Osteoblast (primary cell): Measurements from ENCODE around the gene TIGAR. TPM values are rescaled to one million over a fixed set of nuclear protein-coding genes. Genes with fewer than 3 reads are reported as not detected.

Source experiments
- DNase-seq: peaks from one replicate; pipeline ENCODE4 v3.0.0; 2011; ENCODE audit warnings: low spot score, mixed read lengths; ENCODE audit not compliant: insufficient read length; ENCODE audit errors: missing footprints
- H2AFZ ChIP-seq: 2 replicates; pipeline ENCODE4 v1.6.0; 2011; ENCODE audit warnings: mild to moderate bottlenecking, low read length
- H3K27ac ChIP-seq: 2 replicates; pipeline ENCODE4 v1.5.1; 2011; ENCODE audit warnings: mild to moderate bottlenecking, low read depth, low read length, moderate library complexity
- H3K27me3 ChIP-seq: 2 replicates; pipeline ENCODE4 v1.6.0; 2012; ENCODE audit warnings: mild to moderate bottlenecking, control low read depth, inconsistent platforms, low read length, moderate library complexity; ENCODE audit not compliant: insufficient read depth
- H3K36me3 ChIP-seq: 2 replicates; pipeline ENCODE4 v1.5.1; 2011; ENCODE audit warnings: mild to moderate bottlenecking, low read length, control low read depth, moderate library complexity; ENCODE audit not compliant: insufficient read depth
- H3K4me1 ChIP-seq: 2 replicates; pipeline ENCODE4 v1.5.1; 2011; ENCODE audit warnings: mild to moderate bottlenecking, low read length, control low read depth, moderate library complexity; ENCODE audit not compliant: insufficient read depth
- H3K4me2 ChIP-seq: 2 replicates; pipeline ENCODE4 v1.6.0; 2011; ENCODE audit warnings: mild to moderate bottlenecking, low read length; ENCODE audit not compliant: insufficient read depth
- H3K4me3 ChIP-seq: fragments of 200-600 bp; sonication (generic); 3 replicates; pipeline ENCODE4 v1.5.1; 2012; ENCODE audit warnings: mild to moderate bottlenecking, low read length, inconsistent platforms; ENCODE audit not compliant: insufficient read depth
- H3K79me2 ChIP-seq: 2 replicates; pipeline ENCODE4 v1.6.0; 2012; ENCODE audit warnings: mild to moderate bottlenecking, low read length, control low read depth, inconsistent platforms; ENCODE audit not compliant: insufficient read depth
- H3K9me3 ChIP-seq: 2 replicates; pipeline ENCODE4 v1.5.1; 2011; ENCODE audit warnings: low read depth, low read length, control low read depth
- H4K20me1 ChIP-seq: 2 replicates; pipeline ENCODE4 v1.6.0; 2012; ENCODE audit warnings: mild to moderate bottlenecking, low read length, control low read depth; ENCODE audit not compliant: insufficient read depth
- CTCF ChIP-seq: IDR thresholded peaks from 2 replicates; pipeline ENCODE4 v1.5.1; 2011; ENCODE audit warnings: mild to moderate bottlenecking, low read depth, low read length, moderate library complexity; ENCODE audit errors: extremely low read depth
- total RNA-seq: library from RNA; depleted of rRNA; stranded (reverse); fragments of >200 nt; gene quantifications from 2 replicates; pipeline ENCODE4 v1.2.3, GENCODE V29; 2012

TIGAR gene
- total RNA-seq, 1 donor, result 11.6 TPM

- Histone ChIP-seq H3K4me2 (no peak overlapping the region), H4K20me1 (no peaks in the 10 kb centered on the region), H3K9me3 (no peaks in the 10 kb centered on the region), H3K27ac (no peak overlapping the region), H2AFZ (no peak overlapping the region), H3K27me3 (no peaks in the 10 kb centered on the region), H3K4me3 (no peak overlapping the region), H3K79me2 (no peaks in the 10 kb centered on the region), H3K4me1 (no peaks in the 10 kb centered on the region), H3K36me3 (no peaks in the 10 kb centered on the region)
- TF ChIP-seq CTCF, result no peak
- DNase-seq, result no peak
Observed at GRCh38 chr12:4395818-4396217, 74.8 kb downstream of the TIGAR start.

- H3K4me1 ChIP-seq, result no peaks in the 10 kb centered on the region
- TF ChIP-seq CTCF, result no peak
- H2AFZ ChIP-seq, result no peak overlapping the region
- no peaks in the 10 kb centered on the region for H3K36me3 ChIP-seq
- no peak overlapping the region for H3K4me3 ChIP-seq
- DNase-seq, result no peak
- H4K20me1 ChIP-seq, result no peaks in the 10 kb centered on the region
- H3K79me2 ChIP-seq, result no peaks in the 10 kb centered on the region
- no peak overlapping the region for H3K27ac ChIP-seq
- no peaks in the 10 kb centered on the region for H3K9me3 ChIP-seq
- no peak overlapping the region for H3K4me2 ChIP-seq
- H3K27me3 ChIP-seq, result no peaks in the 10 kb centered on the region
Observed at GRCh38 chr12:4401117-4401516, 80.1 kb downstream of the TIGAR start.

DNA sequence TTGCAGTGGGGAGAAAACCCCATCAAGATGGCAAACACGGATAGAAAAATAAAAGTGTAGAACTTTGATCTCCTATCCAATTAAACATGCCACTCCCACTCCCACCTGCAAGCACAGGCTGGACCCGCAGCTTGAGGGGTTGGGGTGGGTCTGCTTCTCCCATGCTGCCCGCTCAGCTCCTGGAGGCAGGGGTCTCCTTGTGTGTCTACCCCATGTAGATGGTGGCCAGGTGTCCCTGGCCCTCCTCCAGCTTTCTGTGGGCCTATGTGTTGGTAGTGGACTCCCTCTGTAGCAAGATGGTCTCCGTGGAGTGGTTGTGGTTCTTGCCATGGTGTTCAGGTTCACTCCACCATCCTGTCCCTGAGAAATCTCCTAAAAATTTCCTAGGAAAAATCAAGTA, 82.0 kb downstream of the TIGAR start:
- no peak for DNase-seq
- TF ChIP-seq CTCF, result no peak

More for the DNA sequence above, 82.0 kb downstream of the TIGAR start:
- H3K4me3 ChIP-seq, result no peak overlapping the region
- H3K27ac ChIP-seq, result no peak overlapping the region
- H4K20me1 ChIP-seq, result no peaks in the 10 kb centered on the region
- H3K79me2 ChIP-seq, result no peaks in the 10 kb centered on the region
- no peak overlapping the region for H3K4me2 ChIP-seq
- no peaks in the 10 kb centered on the region for H3K36me3 ChIP-seq
- H3K9me3 ChIP-seq, result no peaks in the 10 kb centered on the region
- H2AFZ ChIP-seq, result no peak overlapping the region
- no peaks in the 10 kb centered on the region for H3K27me3 ChIP-seq
- H3K4me1 ChIP-seq, result no peaks in the 10 kb centered on the region

Other genes starting within 250 kb of the TIGAR start
- 1.5 and 2.5 TPM in 2 replicates for gene CCND2, start 47.5 kb upstream of the TIGAR start, total RNA-seq
- not detected in 2 replicates for gene FGF23, start 58.5 kb downstream of the TIGAR start, total RNA-seq
- gene FGF6, start 124.6 kb downstream of the TIGAR start, total RNA-seq, result not detected in 2 replicates
- gene RAD51AP1, start 217.7 kb downstream of the TIGAR start, total RNA-seq, result 2.2 and 3.5 TPM in 2 replicates
- 27.1 and 30.4 TPM in 2 replicates for gene DYRK4, start 241.0 kb downstream of the TIGAR start, total RNA-seq